ENCODE measurements around the gene CACNA1C.

DNA sequence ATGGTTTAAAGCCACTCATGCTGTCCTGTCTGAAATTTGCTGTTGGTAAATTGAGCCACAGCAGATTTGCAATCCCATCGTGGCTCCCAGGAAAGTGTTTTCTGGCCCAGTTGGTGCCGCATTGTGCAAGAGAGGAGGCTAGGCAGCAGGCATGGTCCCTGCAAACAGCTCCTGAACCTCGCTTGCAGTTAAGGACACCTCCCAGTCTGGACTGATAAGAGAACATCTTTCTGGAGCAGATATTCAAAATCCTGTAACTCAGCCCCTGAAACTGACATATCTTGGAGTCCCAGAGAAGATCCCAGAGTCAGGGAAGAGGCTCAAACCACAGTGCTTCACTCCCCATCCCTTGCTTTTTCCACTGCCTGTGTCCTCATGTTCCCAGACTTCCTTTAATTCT lies 413.4 kb downstream of the CACNA1C start:
- TF ChIP-seq, protein P1, sequence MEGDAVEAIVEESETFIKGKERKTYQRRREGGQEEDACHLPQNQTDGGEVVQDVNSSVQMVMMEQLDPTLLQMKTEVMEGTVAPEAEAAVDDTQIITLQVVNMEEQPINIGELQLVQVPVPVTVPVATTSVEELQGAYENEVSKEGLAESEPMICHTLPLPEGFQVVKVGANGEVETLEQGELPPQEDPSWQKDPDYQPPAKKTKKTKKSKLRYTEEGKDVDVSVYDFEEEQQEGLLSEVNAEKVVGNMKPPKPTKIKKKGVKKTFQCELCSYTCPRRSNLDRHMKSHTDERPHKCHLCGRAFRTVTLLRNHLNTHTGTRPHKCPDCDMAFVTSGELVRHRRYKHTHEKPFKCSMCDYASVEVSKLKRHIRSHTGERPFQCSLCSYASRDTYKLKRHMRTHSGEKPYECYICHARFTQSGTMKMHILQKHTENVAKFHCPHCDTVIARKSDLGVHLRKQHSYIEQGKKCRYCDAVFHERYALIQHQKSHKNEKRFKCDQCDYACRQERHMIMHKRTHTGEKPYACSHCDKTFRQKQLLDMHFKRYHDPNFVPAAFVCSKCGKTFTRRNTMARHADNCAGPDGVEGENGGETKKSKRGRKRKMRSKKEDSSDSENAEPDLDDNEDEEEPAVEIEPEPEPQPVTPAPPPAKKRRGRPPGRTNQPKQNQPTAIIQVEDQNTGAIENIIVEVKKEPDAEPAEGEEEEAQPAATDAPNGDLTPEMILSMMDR (IDR thresholded peaks at IDR 0.05; ENCODE audit: low read depth, low read length), result no peak
- TF ChIP-seq POLR2A (IDR thresholded peaks at IDR 0.05; ENCODE audit: extremely low read depth, insufficient read length), result no peak
- TF ChIP-seq MYC (IDR thresholded peaks at IDR 0.05; ENCODE audit: low read depth, low read length), result no peak
